SK-N-SH treated with all-trans-retinoic acid at 6 μM for 48 hours (cell line): ENCODE measurements around the gene IL17B.
A peak's percentile ranks its signal among the peaks of the same experiment; 100 is the strongest.

Source experiments
- ATAC-seq: fragments of 200-7000 bp; cut with Tn5 transposase; 3 replicates; pipeline ENCODE4 v1.9.1; 2020; ENCODE audit warnings: mild to moderate bottlenecking, moderate library complexity
- ARNTL ChIP-seq: fragments of 450-650 bp; formaldehyde crosslinking; IDR thresholded peaks from 2 replicates; pipeline ENCODE4 v1.5.0; 2020; ENCODE audit warnings: low read depth, mild to moderate bottlenecking, moderate library complexity, borderline replicate concordance
- BACH2 ChIP-seq: fragments of 250-450 bp; sonication (Bioruptor Pico); IDR thresholded peaks from 2 replicates; pipeline ENCODE4 v1.9.0; 2021; ENCODE audit warnings: mild to moderate bottlenecking, borderline replicate concordance
- CREB5 ChIP-seq: fragments of 250-450 bp; sonication (Bioruptor Pico); IDR thresholded peaks from 2 replicates; pipeline ENCODE4 v1.5.1; 2020; ENCODE audit warnings: low read depth, mild to moderate bottlenecking, moderate library complexity
- CSDC2 ChIP-seq: fragments of 250-450 bp; sonication (Bioruptor Pico); IDR thresholded peaks from 2 replicates; pipeline ENCODE4 v1.5.0; 2020; ENCODE audit warnings: mild to moderate bottlenecking, moderate library complexity
- CSRNP3 ChIP-seq: fragments of 250-450 bp; sonication (Bioruptor Pico); IDR thresholded peaks from 2 replicates; pipeline ENCODE4 v1.5.1; 2021; ENCODE audit warnings: mild to moderate bottlenecking, moderate library complexity
- ESRRG ChIP-seq: fragments of 250-450 bp; sonication (Bioruptor Pico); IDR thresholded peaks from 2 replicates; pipeline ENCODE4 v1.6.1; 2021; ENCODE audit warnings: mild to moderate bottlenecking
- GLIS3 ChIP-seq: fragments of 250-450 bp; sonication (Bioruptor Pico); IDR thresholded peaks from 2 replicates; pipeline ENCODE4 v1.5.0; 2020; ENCODE audit warnings: mild to moderate bottlenecking, moderate library complexity
- ISL1 ChIP-seq: fragments of 250-450 bp; sonication (Bioruptor Pico); IDR thresholded peaks from 2 replicates; pipeline ENCODE4 v2.1.2; 2022; ENCODE audit warnings: mild to moderate bottlenecking, moderate library complexity
- OSR1 ChIP-seq: fragments of 250-450 bp; sonication (Bioruptor Pico); IDR thresholded peaks from 2 replicates; pipeline ENCODE4 v1.8.0; 2022; ENCODE audit warnings: moderate library complexity, mild to moderate bottlenecking, inconsistent platforms
- PATZ1 ChIP-seq: fragments of 250-450 bp; sonication (Bioruptor Pico); IDR thresholded peaks from 2 replicates; pipeline ENCODE4 v1.8.0; 2020; ENCODE audit warnings: mild to moderate bottlenecking, moderate library complexity, borderline replicate concordance
- PPARA ChIP-seq: fragments of 250-450 bp; sonication (Bioruptor Pico); IDR thresholded peaks from 2 replicates; pipeline ENCODE4 v1.5.0; 2020; ENCODE audit warnings: mild to moderate bottlenecking, borderline replicate concordance
- RARB ChIP-seq: fragments of 250-450 bp; sonication (Bioruptor Pico); IDR thresholded peaks from 2 replicates; pipeline ENCODE4 v1.8.0; 2021; ENCODE audit warnings: mild to moderate bottlenecking, moderate library complexity
- SNAI2 ChIP-seq: fragments of 250-450 bp; sonication (Bioruptor Pico); IDR thresholded peaks from 2 replicates; pipeline ENCODE4 v1.5.0; 2020; ENCODE audit warnings: mild to moderate bottlenecking, moderate library complexity
- TCF4 ChIP-seq: fragments of 250-450 bp; sonication (Bioruptor Pico); IDR thresholded peaks from 2 replicates; pipeline ENCODE4 v1.8.0; 2021; ENCODE audit warnings: mild to moderate bottlenecking, moderate library complexity, borderline replicate concordance
- TOX ChIP-seq: fragments of 250-450 bp; sonication (Bioruptor Pico); IDR thresholded peaks from 2 replicates; pipeline ENCODE4 v1.8.0; 2021; ENCODE audit warnings: mild to moderate bottlenecking, moderate library complexity, borderline replicate concordance
- TSHZ2 ChIP-seq: fragments of 250-450 bp; sonication (Bioruptor Pico); IDR thresholded peaks from 2 replicates; pipeline ENCODE4 v1.5.0; 2020; ENCODE audit warnings: mild to moderate bottlenecking, moderate library complexity
- ZC3H10 ChIP-seq: fragments of 250-450 bp; sonication (Bioruptor Pico); IDR thresholded peaks from 2 replicates; pipeline ENCODE4 v1.5.1; 2021; ENCODE audit warnings: mild to moderate bottlenecking, moderate library complexity
- ZFP3 ChIP-seq: fragments of 250-450 bp; sonication (Bioruptor Pico); IDR thresholded peaks from 2 replicates; pipeline ENCODE4 v1.5.0; 2020; ENCODE audit warnings: mild to moderate bottlenecking, moderate library complexity
- ZFP30 ChIP-seq: fragments of 450-650 bp; formaldehyde crosslinking; IDR thresholded peaks from 2 replicates; pipeline ENCODE4 v1.5.0; 2022; ENCODE audit warnings: mild to moderate bottlenecking, moderate library complexity
- ZNF565 ChIP-seq: fragments of 450-650 bp; formaldehyde crosslinking; conservative IDR thresholded peaks from 2 replicates; pipeline ENCODE4 v1.5.0; 2020; ENCODE audit warnings: low read depth, mild to moderate bottlenecking, moderate library complexity
- ZNF70 ChIP-seq: fragments of 450-650 bp; formaldehyde crosslinking; IDR thresholded peaks from 2 replicates; pipeline ENCODE4 v1.5.0; 2020; ENCODE audit warnings: mild to moderate bottlenecking, moderate library complexity
- ZNF8 ChIP-seq: fragments of 450-650 bp; formaldehyde crosslinking; IDR thresholded peaks from 2 replicates; pipeline ENCODE4 v1.5.0; 2020; ENCODE audit warnings: mild to moderate bottlenecking, moderate library complexity

The IL17B gene

GRCh38 chr5:149367249-149367971 lies 11.7 kb downstream of the IL17B start:
- peak; percentile 89 for ATAC-seq
- TF ChIP-seq CSDC2, result no peak
- no peak for TF ChIP-seq ZNF8
- TF ChIP-seq TCF4, result no peak
- TF ChIP-seq RARB, result no peak

GRCh38 chr5:149366169-149366729 lies 12.8 kb downstream of the IL17B start:
- ATAC-seq, result no peak
- TF ChIP-seq ZNF565 (CRISPR knock-in tag) (no peak), PATZ1 (CRISPR knock-in tag) (no peak), TSHZ2 (CRISPR knock-in tag) (no peak), ZNF70 (CRISPR knock-in tag) (no peak), ZFP30 (CRISPR knock-in tag) (no peak), CSRNP3 (CRISPR knock-in tag) (no peak), ZFP3 (CRISPR knock-in tag) (no peak), PPARA (no peak), ZNF8 (no peak), ISL1 (CRISPR knock-in tag) (no peak), BACH2 (CRISPR knock-in tag) (no peak), TOX (no peak), ZC3H10 (no peak)
- TF ChIP-seq, all 23 proteins: peak for 0

- ATAC-seq, result no peak
- TF ChIP-seq ESRRG (CRISPR knock-in tag) (no peak), ZFP3 (CRISPR knock-in tag) (no peak), PATZ1 (CRISPR knock-in tag) (no peak), TSHZ2 (CRISPR knock-in tag) (no peak), SNAI2 (CRISPR knock-in tag) (no peak), TCF4 (no peak), ZNF8 (no peak), CSDC2 (no peak), TOX (no peak), BACH2 (CRISPR knock-in tag) (no peak), OSR1 (CRISPR knock-in tag) (no peak), ZFP30 (CRISPR knock-in tag) (no peak), GLIS3 (CRISPR knock-in tag) (no peak), CREB5 (CRISPR knock-in tag) (no peak), PPARA (no peak), ARNTL (CRISPR knock-in tag) (no peak), RARB (no peak)
Observed at GRCh38 chr5:149365418-149365817, 13.7 kb downstream of the IL17B start.
